Central memory CD8-positive, alpha-beta T cell (primary cell): ENCODE data around the gene ASNSD1.
"Not testable (repeated sequence)": the region's sequence is repeated elsewhere in the genome, so short reads cannot be mapped to it uniquely, and the experiment has no call there.

Experiments used
- ATAC-seq: fragments of 150-1000 bp; cut with Tn5 transposase; replicated peaks from 2 replicates; pipeline ENCODE4 v1.10.0; 2022; ENCODE audit warnings: mild to moderate bottlenecking, moderate FRiP score, moderate number of reproducible peaks; ENCODE audit not compliant: poor library complexity, severe bottlenecking; ENCODE audit errors: extremely low read depth
- DNase-seq, 2 donors: peaks; one replicate each; pipeline ENCODE4 v3.0.0; 2021; ENCODE audit warnings: low spot score in 2 of 2
- H3K27ac Mint-ChIP-seq: one replicate; pipeline ENCODE4 v1.8.0; 2022; ENCODE audit warnings: low read depth, mild to moderate bottlenecking, moderate library complexity, mixed read lengths
- H3K27me3 Mint-ChIP-seq: one replicate; pipeline ENCODE4 v1.8.0; 2022; ENCODE audit warnings: mixed read lengths
- H3K36me3 Mint-ChIP-seq: one replicate; pipeline ENCODE4 v1.8.0; 2022; ENCODE audit warnings: mild to moderate bottlenecking, moderate library complexity, mixed read lengths; ENCODE audit not compliant: insufficient read depth
- H3K4me1 Mint-ChIP-seq: one replicate; pipeline ENCODE4 v1.8.0; 2022; ENCODE audit warnings: mixed read lengths
- H3K4me3 Mint-ChIP-seq: one replicate; pipeline ENCODE4 v1.8.0; 2022; ENCODE audit warnings: mild to moderate bottlenecking, moderate library complexity, mixed read lengths
- H3K9me3 Mint-ChIP-seq: one replicate; pipeline ENCODE4 v1.8.0; 2022; ENCODE audit warnings: mixed read lengths

ASNSD1 gene

GRCh38 chr2:189629531-189630453 lies 31.5 kb upstream of the ASNSD1 start:
- H3K27me3 Mint-ChIP-seq, result no peaks in the 10 kb centered on the region
- H3K27ac Mint-ChIP-seq, result no peak overlapping the region
- no peaks in the 10 kb centered on the region for H3K4me1 Mint-ChIP-seq
- ATAC-seq (no peak), DNase-seq (no peak)
- no peak overlapping the region for H3K4me3 Mint-ChIP-seq
- H3K36me3 Mint-ChIP-seq, result no peaks in the 10 kb centered on the region
- no peaks in the 10 kb centered on the region for H3K9me3 Mint-ChIP-seq

- no peaks in the 10 kb centered on the region for H3K4me1 Mint-ChIP-seq
- no peaks in the 10 kb centered on the region for H3K36me3 Mint-ChIP-seq
- H3K27ac Mint-ChIP-seq, result no peak overlapping the region
- DNase-seq (no peak), ATAC-seq (no peak)
- no peak overlapping the region for H3K4me3 Mint-ChIP-seq
- H3K9me3 Mint-ChIP-seq, result no peaks in the 10 kb centered on the region
- no peaks in the 10 kb centered on the region for H3K27me3 Mint-ChIP-seq
Measured at GRCh38 chr2:189631849-189632248, 29.4 kb upstream of the ASNSD1 start.

GRCh38 chr2:189633392-189633811 lies 27.9 kb upstream of the ASNSD1 start:
- no peak overlapping the region for H3K4me3 Mint-ChIP-seq
- H3K27ac Mint-ChIP-seq, result no peak overlapping the region
- H3K9me3 Mint-ChIP-seq, result no peaks in the 10 kb centered on the region
- no peaks in the 10 kb centered on the region for H3K4me1 Mint-ChIP-seq
- no peak for ATAC-seq
- H3K36me3 Mint-ChIP-seq, result no peaks in the 10 kb centered on the region
- H3K27me3 Mint-ChIP-seq, result no peaks in the 10 kb centered on the region
- no peak for DNase-seq

GRCh38 chr2:189635353-189635752 lies 25.9 kb upstream of the ASNSD1 start:
- no peak overlapping the region for H3K27ac Mint-ChIP-seq

GRCh38 chr2:189638301-189639006 lies 22.8 kb upstream of the ASNSD1 start:
- no peaks in the 10 kb centered on the region for H3K4me1 Mint-ChIP-seq
- DNase-seq, result no peak
- H3K27me3 Mint-ChIP-seq, result no peaks in the 10 kb centered on the region
- no peaks in the 10 kb centered on the region for H3K36me3 Mint-ChIP-seq
- no peak overlapping the region for H3K27ac Mint-ChIP-seq
- no peak overlapping the region for H3K4me3 Mint-ChIP-seq
- no peak for ATAC-seq
- H3K9me3 Mint-ChIP-seq, result no peaks in the 10 kb centered on the region

More at GRCh38 chr2:189635353-189635752, 25.9 kb upstream of the ASNSD1 start:
- H3K4me3 Mint-ChIP-seq, result no peak overlapping the region
- H3K9me3 Mint-ChIP-seq, result no peaks in the 10 kb centered on the region
- no peaks in the 10 kb centered on the region for H3K4me1 Mint-ChIP-seq
- no peaks in the 10 kb centered on the region for H3K27me3 Mint-ChIP-seq
- ATAC-seq (no peak), DNase-seq (no peak)
- H3K36me3 Mint-ChIP-seq, result no peaks in the 10 kb centered on the region

- Mint-ChIP-seq H3K36me3 (no peaks in the 10 kb centered on the region), H3K4me3 (no peak overlapping the region), H3K4me1 (no peaks in the 10 kb centered on the region), H3K27me3 (no peaks in the 10 kb centered on the region), H3K9me3 (no peaks in the 10 kb centered on the region), H3K27ac (no peak overlapping the region)
- DNase-seq (no peak), ATAC-seq (no peak)
Measured at GRCh38 chr2:189639007-189639609, 22.2 kb upstream of the ASNSD1 start.

- no peaks in the 10 kb centered on the region for H3K27me3 Mint-ChIP-seq
- H3K9me3 Mint-ChIP-seq, result no peaks in the 10 kb centered on the region
- H3K27ac Mint-ChIP-seq, result no peak overlapping the region
- DNase-seq, result no peak
- no peaks in the 10 kb centered on the region for H3K4me1 Mint-ChIP-seq
- no peak overlapping the region for H3K4me3 Mint-ChIP-seq
- H3K36me3 Mint-ChIP-seq, result no peaks in the 10 kb centered on the region
- no peak for ATAC-seq
Measured at GRCh38 chr2:189641002-189641401, 20.3 kb upstream of the ASNSD1 start.

- H3K27ac Mint-ChIP-seq, result no peak overlapping the region
- no peaks in the 10 kb centered on the region for H3K27me3 Mint-ChIP-seq
- no peaks in the 10 kb centered on the region for H3K36me3 Mint-ChIP-seq
- no peaks in the 10 kb centered on the region for H3K4me1 Mint-ChIP-seq
- no peak for DNase-seq
- H3K4me3 Mint-ChIP-seq, result no peak overlapping the region
- no peak for ATAC-seq
- no peaks in the 10 kb centered on the region for H3K9me3 Mint-ChIP-seq
Measured at GRCh38 chr2:189641590-189641989, 19.7 kb upstream of the ASNSD1 start.

GRCh38 chr2:189646521-189646920 lies 14.7 kb upstream of the ASNSD1 start:
- no peaks in the 10 kb centered on the region for H3K36me3 Mint-ChIP-seq
- ATAC-seq (no peak), DNase-seq (no peak)
- no peaks in the 10 kb centered on the region for H3K27me3 Mint-ChIP-seq
- H3K27ac Mint-ChIP-seq, result no peak overlapping the region
- no peaks in the 10 kb centered on the region for H3K9me3 Mint-ChIP-seq
- no peaks in the 10 kb centered on the region for H3K4me1 Mint-ChIP-seq
- no peak overlapping the region for H3K4me3 Mint-ChIP-seq

GRCh38 chr2:189648846-189649509 lies 12.3 kb upstream of the ASNSD1 start:
- no peak overlapping the region for H3K4me3 Mint-ChIP-seq
- no peaks in the 10 kb centered on the region for H3K4me1 Mint-ChIP-seq
- no peaks in the 10 kb centered on the region for H3K27me3 Mint-ChIP-seq
- no peak for ATAC-seq
- no peak overlapping the region for H3K27ac Mint-ChIP-seq
- no peak for DNase-seq
- no peaks in the 10 kb centered on the region for H3K9me3 Mint-ChIP-seq
- H3K36me3 Mint-ChIP-seq, result no peaks in the 10 kb centered on the region

GRCh38 chr2:189651284-189651683 lies 10.0 kb upstream of the ASNSD1 start:
- no peak overlapping the region for H3K27ac Mint-ChIP-seq
- H3K36me3 Mint-ChIP-seq, result no peaks in the 10 kb centered on the region
- ATAC-seq (no peak), DNase-seq (no peak)
- H3K4me1 Mint-ChIP-seq, result peaks cover 6% of the 10 kb centered on the region
- H3K27me3 Mint-ChIP-seq, result no peaks in the 10 kb centered on the region
- H3K4me3 Mint-ChIP-seq, result no peak overlapping the region
- H3K9me3 Mint-ChIP-seq, result no peaks in the 10 kb centered on the region

- H3K9me3 Mint-ChIP-seq, H3K36me3 Mint-ChIP-seq, H3K4me3 Mint-ChIP-seq, DNase-seq, H3K27me3 Mint-ChIP-seq, H3K27ac Mint-ChIP-seq, ATAC-seq: not testable (repeated sequence)
- peaks cover 23% of the 10 kb centered on the region for H3K4me1 Mint-ChIP-seq
Measured at GRCh38 chr2:189653464-189653863, 7.8 kb upstream of the ASNSD1 start.
